Frontal cortex (tissue), 4 donors: ENCODE results near the gene ACSL3. TPM values are rescaled to one million over a fixed set of nuclear protein-coding genes. Genes with fewer than 3 reads are reported as not detected.
A peak's percentile ranks its signal among the peaks of the same experiment; 100 is the strongest.
"Not testable (repeated sequence)": the region's sequence is repeated elsewhere in the genome, so short reads cannot be mapped to it uniquely, and the experiment has no call there.

Source experiments
- DNase-seq, 2 donors: peaks; one replicate each; pipeline ENCODE4 v3.0.0; 2012; ENCODE audit warnings: low spot score in 2 of 2
- FAIRE-seq: peaks from 2 replicates; lab custom pipeline; 2012; peaks lifted over from hg19 to GRCh38; lab: Jason Lieb, UNC
- total RNA-seq: library from RNA; depleted of rRNA; stranded (reverse); fragments of >200 nt; gene quantifications from one replicate; pipeline ENCODE4 v1.2.3, GENCODE V29; 2014
- donor health status: control.
- donor health status: control.
- donor health status: control.

The ACSL3 gene
- total RNA-seq, 1 donor from 2014 or later: 250 TPM

GRCh38 chr2:222904557-222905258 lies 43.9 kb downstream of the ACSL3 start:
- FAIRE-seq: no peak
- DNase-seq: no peak

- FAIRE-seq: no peak
- no peak for DNase-seq
Measured at GRCh38 chr2:222907048-222907447, 46.2 kb downstream of the ACSL3 start.

DNA sequence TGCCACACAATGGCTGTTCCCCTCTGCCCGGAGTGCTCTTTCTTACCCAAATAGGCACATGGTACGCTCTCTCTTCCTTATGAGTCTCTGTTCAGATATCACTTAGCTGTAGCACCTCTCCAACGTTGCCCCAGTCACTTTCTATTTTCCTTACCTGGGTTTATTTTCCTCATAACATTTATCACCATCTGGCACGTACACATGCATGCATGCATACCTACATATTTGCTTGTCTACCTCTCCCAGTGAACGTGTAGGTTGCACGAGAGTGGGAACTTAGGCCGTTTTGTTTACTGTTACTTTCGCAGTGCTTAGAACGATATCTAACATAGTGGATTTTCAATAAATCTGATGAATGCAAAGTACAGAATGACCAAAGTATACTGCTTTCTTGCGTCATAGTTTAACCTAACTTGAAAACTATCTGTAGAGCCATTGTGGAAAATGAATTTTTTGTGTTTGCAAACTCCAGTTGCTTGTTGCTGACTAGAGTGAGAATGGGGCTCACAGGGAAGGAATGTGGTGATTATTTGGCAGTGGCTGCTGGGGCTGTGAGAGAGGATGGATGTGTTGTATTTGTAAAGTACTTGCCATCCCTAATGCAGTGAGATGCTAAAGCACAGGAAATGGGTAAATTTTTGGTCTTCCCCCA lies 47.1 kb downstream of the ACSL3 start:
- no peak for DNase-seq
- FAIRE-seq: no peak

DNA sequence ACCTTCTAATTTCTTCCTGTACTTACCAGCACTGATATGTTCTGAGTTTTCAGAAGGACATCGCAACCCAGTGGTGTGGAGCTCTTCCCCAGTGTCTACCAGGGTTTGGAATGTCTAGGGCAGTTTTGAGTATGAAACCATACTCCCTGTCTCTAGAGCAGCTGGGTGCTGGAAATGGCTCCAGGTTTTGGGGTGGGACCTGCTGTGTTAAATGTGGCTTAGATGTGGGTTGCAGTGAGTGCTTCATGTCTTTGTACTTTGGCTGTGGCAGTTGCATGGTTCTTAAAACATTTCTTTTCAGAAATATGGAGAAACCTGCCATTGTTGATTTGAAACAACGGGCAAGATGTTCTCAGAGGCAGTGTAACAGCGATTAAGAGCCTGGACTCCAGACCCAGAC lies 48.5 kb downstream of the ACSL3 start:
- no peak for DNase-seq
- no peak for FAIRE-seq

DNA sequence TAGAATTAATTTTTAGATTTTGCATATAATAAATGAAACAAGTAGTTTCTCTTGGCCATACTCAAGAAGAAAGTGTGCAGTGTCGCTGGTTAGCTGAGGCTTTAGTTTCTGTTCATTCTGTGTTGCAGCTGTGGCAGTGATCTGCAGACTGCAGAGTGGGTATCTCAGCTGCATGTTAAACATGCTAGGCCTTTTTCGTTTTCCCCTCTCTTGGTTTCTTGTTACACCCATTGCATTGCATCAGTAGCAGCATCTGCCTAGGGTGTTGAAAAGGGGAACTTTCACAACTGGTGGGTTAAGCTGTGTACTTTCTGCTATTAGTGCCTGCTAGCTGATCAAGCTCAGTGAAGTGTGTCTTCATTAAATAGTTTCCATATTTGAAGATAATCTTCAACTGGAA lies 51.3 kb downstream of the ACSL3 start:
- no peak for FAIRE-seq
- no peak for DNase-seq

DNA sequence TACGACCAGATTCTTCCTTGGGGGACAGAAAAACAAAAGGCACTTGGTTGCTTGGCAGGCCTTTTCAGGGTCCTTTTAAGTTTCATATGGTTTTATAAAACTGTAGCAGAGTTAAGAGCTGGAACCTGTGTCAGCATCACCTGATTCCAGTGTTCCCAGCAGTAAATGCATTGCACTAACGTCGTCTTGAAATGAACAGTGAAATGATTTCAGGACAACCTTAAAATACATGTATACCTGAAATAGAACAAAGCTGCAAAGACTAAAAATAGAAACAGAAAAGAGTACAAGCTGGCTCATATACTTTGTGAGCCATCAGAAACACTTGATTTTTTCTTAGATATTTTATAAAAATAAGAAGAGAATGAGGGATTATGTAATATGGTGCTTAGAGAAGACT lies 51.9 kb downstream of the ACSL3 start:
- DNase-seq (no peak), FAIRE-seq (no peak)

- DNase-seq: no peak
- FAIRE-seq: no peak
Measured at GRCh38 chr2:222915092-222915957, 54.5 kb downstream of the ACSL3 start.

GRCh38 chr2:222916229-222917197 lies 55.7 kb downstream of the ACSL3 start:
- DNase-seq: no peak
- peak; percentile 79 for FAIRE-seq

DNA sequence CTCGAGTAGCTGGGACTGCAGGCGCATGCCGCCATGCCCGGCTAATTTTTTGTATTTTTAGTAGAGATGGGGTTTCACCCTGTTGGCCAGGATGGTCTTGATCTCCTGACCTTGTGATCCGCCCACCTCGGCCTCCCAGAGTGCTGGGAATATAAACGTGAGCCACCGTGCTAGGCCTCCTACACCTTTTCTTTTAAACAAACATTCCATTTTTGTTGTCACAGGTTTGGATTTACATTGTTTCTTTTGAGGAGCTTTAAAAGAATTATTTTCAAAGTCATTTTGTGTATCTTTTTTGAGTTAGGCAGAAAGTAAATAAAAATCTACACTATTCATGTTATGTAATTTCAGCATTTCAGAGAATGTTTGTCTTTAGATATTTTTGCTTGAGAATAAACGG lies 56.4 kb downstream of the ACSL3 start:
- not testable (repeated sequence) for FAIRE-seq, DNase-seq

DNA sequence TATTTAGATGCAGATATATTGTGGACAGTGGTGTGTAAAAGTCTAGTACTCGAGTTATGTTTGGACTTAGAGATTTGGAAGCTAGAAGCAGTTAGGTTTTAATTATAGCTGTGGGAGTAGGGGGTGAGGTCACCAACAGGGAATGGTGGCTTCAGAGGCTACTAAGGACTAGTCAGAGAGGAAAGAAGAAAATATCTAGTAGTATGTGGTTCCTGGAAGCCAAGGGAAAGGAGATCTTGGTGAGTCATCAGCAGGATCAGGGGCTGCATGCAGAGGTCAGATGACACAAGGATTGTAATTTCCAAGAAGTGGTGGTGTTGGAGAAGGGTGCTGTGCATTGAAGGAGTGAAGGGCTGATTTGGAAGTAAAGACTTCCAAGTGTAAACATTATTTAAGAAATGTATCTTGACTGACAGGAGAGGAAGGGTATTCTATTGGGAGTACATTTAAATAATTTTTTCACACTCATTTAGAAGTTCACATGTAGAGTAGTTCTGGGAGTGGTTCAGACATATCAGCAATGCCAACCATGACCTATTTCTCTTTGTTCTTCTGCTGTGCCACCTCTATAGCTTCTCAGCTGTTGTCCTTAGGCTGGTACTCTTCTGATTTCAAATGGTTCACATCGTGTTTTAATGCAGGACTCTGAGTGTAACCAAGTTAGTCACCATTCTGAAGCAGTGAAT lies 59.1 kb downstream of the ACSL3 start:
- no peak for FAIRE-seq

GRCh38 chr2:222920657-222921186 lies 59.9 kb downstream of the ACSL3 start:
- no peak for FAIRE-seq
- no peak for DNase-seq

More for the DNA sequence above, 59.1 kb downstream of the ACSL3 start:
- DNase-seq: no peak

GRCh38 chr2:222922019-222922800 lies 61.4 kb downstream of the ACSL3 start:
- FAIRE-seq (no peak), DNase-seq (no peak)

GRCh38 chr2:222926915-222927314 lies 66.1 kb downstream of the ACSL3 start:
- no peak for FAIRE-seq

DNA sequence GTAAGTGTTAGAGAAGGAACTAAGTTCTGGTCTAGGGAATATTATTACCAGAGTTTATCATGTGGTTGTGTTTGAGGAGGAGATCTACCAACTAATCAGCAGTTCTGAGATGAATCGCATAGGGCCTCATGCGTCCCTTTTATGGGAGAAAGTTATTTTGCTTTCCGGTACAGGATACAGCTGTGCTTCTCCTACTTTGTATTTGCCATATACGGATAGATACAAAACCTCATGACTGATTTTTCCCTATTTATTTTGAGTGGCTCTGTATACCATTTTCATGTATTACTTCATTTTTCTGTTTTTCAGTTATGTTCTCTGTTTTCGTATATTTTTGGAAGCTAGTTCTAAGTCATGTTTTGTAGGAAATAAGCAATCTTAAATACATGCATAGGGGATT lies 66.8 kb downstream of the ACSL3 start:
- DNase-seq (no peak), FAIRE-seq (no peak)

More at GRCh38 chr2:222926915-222927314, 66.1 kb downstream of the ACSL3 start:
- no peak for DNase-seq

DNA sequence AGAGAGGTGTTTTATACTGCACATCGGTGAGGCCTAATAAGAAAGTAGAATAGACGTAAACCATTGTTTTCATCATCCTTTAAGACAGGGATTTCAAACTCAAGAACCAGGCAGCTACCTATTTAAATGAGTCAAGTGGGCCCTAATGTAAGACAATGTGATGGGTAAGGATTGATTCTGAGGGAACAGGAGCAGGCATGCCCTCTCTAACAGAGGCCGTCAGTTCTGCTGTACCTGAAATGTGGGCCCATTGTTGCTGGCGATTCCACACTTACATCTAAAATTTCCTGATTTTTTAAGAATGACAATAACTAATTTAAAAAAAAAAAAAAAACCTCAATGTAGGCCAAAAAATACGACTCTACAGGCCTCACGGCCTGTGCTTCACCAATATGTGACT lies 67.5 kb downstream of the ACSL3 start:
- FAIRE-seq: no peak
- DNase-seq: no peak

GRCh38 chr2:222930862-222931261 lies 70.0 kb downstream of the ACSL3 start:
- DNase-seq (no peak), FAIRE-seq (no peak)

DNA sequence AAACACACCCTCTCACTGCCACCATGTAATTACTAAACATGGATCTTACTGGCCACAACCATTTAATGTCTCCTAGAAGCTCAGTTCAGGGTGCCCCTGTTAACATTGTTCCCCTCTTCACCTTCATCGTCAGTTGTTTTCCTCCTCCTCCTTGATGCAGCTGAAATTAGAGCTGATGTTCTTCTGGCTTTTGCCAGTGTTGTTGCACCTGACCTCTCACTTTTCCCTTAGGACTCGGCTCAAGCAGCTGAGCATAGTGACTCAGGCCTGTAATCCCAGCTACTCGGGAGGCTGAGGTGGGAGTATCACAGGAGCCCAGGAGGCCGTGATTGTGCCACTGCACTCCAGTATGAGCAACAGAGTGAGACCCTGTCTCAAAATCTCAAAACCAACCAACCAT lies 70.8 kb downstream of the ACSL3 start:
- DNase-seq: no peak
- FAIRE-seq: no peak

- FAIRE-seq (no peak), DNase-seq (no peak)
Measured at GRCh38 chr2:222933458-222933857, 72.6 kb downstream of the ACSL3 start.
